ENCODE measurements around the gene NPHP1. TPM values are rescaled to one million over a fixed set of nuclear protein-coding genes. Genes with fewer than 3 reads are reported as not detected.
"Not testable (repeated sequence)": the region's sequence is repeated elsewhere in the genome, so short reads cannot be mapped to it uniquely, and the experiment has no call there.

The NPHP1 gene
- total and polyA plus RNA-seq, 2 donors (not counting 3 experiments of a cell fraction or from before 2014, with no cell fraction given) = 2.3 to 5.9 TPM

GRCh38 chr2:110198016-110198415 is 6.8 kb downstream of the NPHP1 start:
- no peak overlapping the region for H3K4me3 ChIP-seq (replicated peaks in 1 of 3; ENCODE audit: insufficient read depth in 1 of 3, low read depth in 1 of 3, low read length in 3 of 3)
- H3K9ac ChIP-seq (replicated peaks; ENCODE audit: extremely low read depth, insufficient read depth, low read length) = no peak overlapping the region
- BruUV-seq (replicated peaks) = no TSS peak
- no peak overlapping the region for H3K4me2 ChIP-seq (ENCODE audit: insufficient read depth, low read length)
- no peaks in the 10 kb centered on the region for H3K36me3 ChIP-seq (ENCODE audit: control insufficient read depth in 2 of 2, extremely low read depth in 1 of 2, insufficient read depth in 2 of 2, low read length in 2 of 2)
- FAIRE-seq (no peak), DNase-seq (ENCODE audit: low read depth, low spot score) (no peak)
- CTCF ChIA-PET = no interaction called here
- intact Hi-C loops (cut with micrococcal nuclease) = no loop called here
- POLR2A ChIA-PET = no interaction called here
- dilution Hi-C loops (cut with MboI; ENCODE audit: extremely low pct_ligation_motif_present, low sequenced_read_pairs) = no loop called here
- H3K27ac ChIP-seq (ENCODE audit: insufficient read depth, low read depth, low read length) = no peak overlapping the region
- no peaks in the 10 kb centered on the region for H3K9me3 ChIP-seq (replicated peaks; ENCODE audit: control insufficient read depth, insufficient read depth, low read length)
- no peaks in the 10 kb centered on the region for H4K20me1 ChIP-seq (replicated peaks; ENCODE audit: control insufficient read depth, extremely low read depth, insufficient read depth, low read length)
- no peaks in the 10 kb centered on the region for H3K27me3 ChIP-seq (ENCODE audit: control insufficient read depth in 2 of 2, insufficient read depth in 2 of 2, low read length in 2 of 2)
- no peaks in the 10 kb centered on the region for H3K4me1 ChIP-seq (ENCODE audit: control insufficient read depth, extremely low read depth, insufficient read depth, low read length)
- no peak for TF ChIP-seq JUN (IDR thresholded peaks at IDR 0.05; ENCODE audit: borderline replicate concordance, insufficient read depth, insufficient read length, low read depth)
- no peak for TF ChIP-seq GATA2 (IDR thresholded peaks at IDR 0.05; ENCODE audit: insufficient read depth, insufficient read length, low read depth, low read length)
- no peaks in the 10 kb centered on the region for H3K79me2 ChIP-seq (ENCODE audit: control insufficient read depth, insufficient read depth, low read length)
- H3K9me1 ChIP-seq (replicated peaks; ENCODE audit: control insufficient read depth, extremely low read depth, insufficient read depth, low read length) = no peaks in the 10 kb centered on the region
- H2AFZ ChIP-seq (ENCODE audit: low read depth, low read length) = no peak overlapping the region

- ChIA-PET POLR2A (no interaction called here), CTCF (no interaction called here)
- no TSS peak for BruUV-seq (replicated peaks)
- H3K36me3 ChIP-seq (ENCODE audit: control insufficient read depth in 2 of 2, extremely low read depth in 1 of 2, insufficient read depth in 2 of 2, low read length in 2 of 2) = no peaks in the 10 kb centered on the region
- no peaks in the 10 kb centered on the region for H3K9me1 ChIP-seq (replicated peaks; ENCODE audit: control insufficient read depth, extremely low read depth, insufficient read depth, low read length)
- no peak for DNase-seq (ENCODE audit: low read depth, low spot score)
- no peaks in the 10 kb centered on the region for H4K20me1 ChIP-seq (replicated peaks; ENCODE audit: control insufficient read depth, extremely low read depth, insufficient read depth, low read length)
- TF ChIP-seq POLR2A (IDR thresholded peaks at IDR 0.05; ENCODE audit: low read depth, low read length) (no peak), GATA2 (IDR thresholded peaks at IDR 0.05; ENCODE audit: insufficient read depth, insufficient read length, low read depth, low read length) (no peak)
- no peaks in the 10 kb centered on the region for H3K79me2 ChIP-seq (ENCODE audit: control insufficient read depth, insufficient read depth, low read length)
- no peak overlapping the region for H3K27ac ChIP-seq (ENCODE audit: insufficient read depth, low read depth, low read length)
- FAIRE-seq = no peak
- dilution Hi-C loops (cut with MboI; ENCODE audit: extremely low pct_ligation_motif_present, low sequenced_read_pairs) (no loop called here), intact Hi-C loops (cut with micrococcal nuclease) (no loop called here)
- no peak overlapping the region for H3K9ac ChIP-seq (replicated peaks; ENCODE audit: extremely low read depth, insufficient read depth, low read length)
- no peak overlapping the region for H3K4me2 ChIP-seq (ENCODE audit: insufficient read depth, low read length)
- no peak overlapping the region for H3K4me3 ChIP-seq (replicated peaks in 1 of 3; ENCODE audit: insufficient read depth in 1 of 3, low read depth in 1 of 3, low read length in 3 of 3)
- H2AFZ ChIP-seq (ENCODE audit: low read depth, low read length) = no peak overlapping the region
- no peaks in the 10 kb centered on the region for H3K9me3 ChIP-seq (replicated peaks; ENCODE audit: control insufficient read depth, insufficient read depth, low read length)
- H3K27me3 ChIP-seq (ENCODE audit: control insufficient read depth in 2 of 2, insufficient read depth in 2 of 2, low read length in 2 of 2) = no peaks in the 10 kb centered on the region
- H3K4me1 ChIP-seq (ENCODE audit: control insufficient read depth, extremely low read depth, insufficient read depth, low read length) = no peaks in the 10 kb centered on the region
These were observed 7.4 kb downstream of the NPHP1 start for GRCh38 chr2:110197452-110197851.

GRCh38 chr2:110190169-110190568 is 14.6 kb downstream of the NPHP1 start:
- intact Hi-C loops (cut with micrococcal nuclease); H3K4me1 ChIP-seq (ENCODE audit: control insufficient read depth, extremely low read depth, insufficient read depth, low read length); H3K36me3 ChIP-seq (ENCODE audit: control insufficient read depth in 2 of 2, extremely low read depth in 1 of 2, insufficient read depth in 2 of 2, low read length in 2 of 2); H2AFZ ChIP-seq (ENCODE audit: low read depth, low read length); H3K4me3 ChIP-seq (replicated peaks in 1 of 3; ENCODE audit: insufficient read depth in 1 of 3, low read depth in 1 of 3, low read length in 3 of 3); H3K4me2 ChIP-seq (ENCODE audit: insufficient read depth, low read length); DNase-seq (ENCODE audit: low read depth, low spot score); POLR2A ChIA-PET; H3K9me3 ChIP-seq (replicated peaks; ENCODE audit: control insufficient read depth, insufficient read depth, low read length); H3K79me2 ChIP-seq (ENCODE audit: control insufficient read depth, insufficient read depth, low read length); CTCF ChIA-PET; BruUV-seq (replicated peaks); H3K9ac ChIP-seq (replicated peaks; ENCODE audit: extremely low read depth, insufficient read depth, low read length); H3K27ac ChIP-seq (ENCODE audit: insufficient read depth, low read depth, low read length); H3K27me3 ChIP-seq (ENCODE audit: control insufficient read depth in 2 of 2, insufficient read depth in 2 of 2, low read length in 2 of 2); H3K9me1 ChIP-seq (replicated peaks; ENCODE audit: control insufficient read depth, extremely low read depth, insufficient read depth, low read length); FAIRE-seq; H4K20me1 ChIP-seq (replicated peaks; ENCODE audit: control insufficient read depth, extremely low read depth, insufficient read depth, low read length); dilution Hi-C loops (cut with MboI; ENCODE audit: extremely low pct_ligation_motif_present, low sequenced_read_pairs): not testable (repeated sequence)
